GM12864 (cell line): Measurements from ENCODE around the gene ZNF750.

Experiments used
- DNase-seq: peaks from one replicate; pipeline ENCODE4 v3.0.0-alpha.2; 2011; ENCODE audit warnings: low read depth
- H3K4me3 ChIP-seq: 2 replicates; pipeline ENCODE4 v1.5.1; 2011; ENCODE audit warnings: mild to moderate bottlenecking, low read depth, low read length, control low read depth
- CTCF ChIP-seq: IDR thresholded peaks from 2 replicates; pipeline ENCODE4 v1.5.1; 2011; ENCODE audit warnings: low read depth, mild to moderate bottlenecking, moderate library complexity, low read length, control low read depth, inconsistent platforms; ENCODE audit errors: missing control alignments

ZNF750 gene

GRCh38 chr17:82825540-82826124, 14.2 kb downstream of the ZNF750 start:
- TF ChIP-seq CTCF: no peak
- no peak for DNase-seq
- H3K4me3 ChIP-seq: no peak overlapping the region

GRCh38 chr17:82823004-82823403, 16.8 kb downstream of the ZNF750 start:
- H3K4me3 ChIP-seq: no peak overlapping the region
- peak; percentile 32 for TF ChIP-seq CTCF
- no peak for DNase-seq

- no peak for TF ChIP-seq CTCF
- H3K4me3 ChIP-seq: no peak overlapping the region
- DNase-seq: no peak
These were observed 17.5 kb downstream of the ZNF750 start for GRCh38 chr17:82822281-82822680.

- no peak for TF ChIP-seq CTCF
- H3K4me3 ChIP-seq: no peak overlapping the region
- DNase-seq: no peak
These were observed 18.3 kb downstream of the ZNF750 start for GRCh38 chr17:82821554-82821953.

GRCh38 chr17:82820278-82821251, 19.3 kb downstream of the ZNF750 start:
- no peak for DNase-seq
- no peak overlapping the region for H3K4me3 ChIP-seq
- TF ChIP-seq CTCF: no peak

GRCh38 chr17:82817947-82818346, 21.9 kb downstream of the ZNF750 start:
- DNase-seq: no peak
- TF ChIP-seq CTCF: no peak
- no peak overlapping the region for H3K4me3 ChIP-seq
